Activated CD4-positive, alpha-beta T cell treated with anti-CD3 and anti-CD28 coated beads, Interleukin-2, amount 50 U/mL, for 4 hours (primary cell): ENCODE data around the gene TLK2.

Source experiments
- DNase-seq, 2 experiments: peaks; one replicate each; pipeline ENCODE4 v3.0.0-alpha.2; 2020

TLK2 gene

GRCh38 chr17:62630365-62631085 lies 151.9 kb downstream of the TLK2 start:
- no peak for DNase-seq

GRCh38 chr17:62631086-62631935 lies 152.7 kb downstream of the TLK2 start:
- no peak for DNase-seq

DNA sequence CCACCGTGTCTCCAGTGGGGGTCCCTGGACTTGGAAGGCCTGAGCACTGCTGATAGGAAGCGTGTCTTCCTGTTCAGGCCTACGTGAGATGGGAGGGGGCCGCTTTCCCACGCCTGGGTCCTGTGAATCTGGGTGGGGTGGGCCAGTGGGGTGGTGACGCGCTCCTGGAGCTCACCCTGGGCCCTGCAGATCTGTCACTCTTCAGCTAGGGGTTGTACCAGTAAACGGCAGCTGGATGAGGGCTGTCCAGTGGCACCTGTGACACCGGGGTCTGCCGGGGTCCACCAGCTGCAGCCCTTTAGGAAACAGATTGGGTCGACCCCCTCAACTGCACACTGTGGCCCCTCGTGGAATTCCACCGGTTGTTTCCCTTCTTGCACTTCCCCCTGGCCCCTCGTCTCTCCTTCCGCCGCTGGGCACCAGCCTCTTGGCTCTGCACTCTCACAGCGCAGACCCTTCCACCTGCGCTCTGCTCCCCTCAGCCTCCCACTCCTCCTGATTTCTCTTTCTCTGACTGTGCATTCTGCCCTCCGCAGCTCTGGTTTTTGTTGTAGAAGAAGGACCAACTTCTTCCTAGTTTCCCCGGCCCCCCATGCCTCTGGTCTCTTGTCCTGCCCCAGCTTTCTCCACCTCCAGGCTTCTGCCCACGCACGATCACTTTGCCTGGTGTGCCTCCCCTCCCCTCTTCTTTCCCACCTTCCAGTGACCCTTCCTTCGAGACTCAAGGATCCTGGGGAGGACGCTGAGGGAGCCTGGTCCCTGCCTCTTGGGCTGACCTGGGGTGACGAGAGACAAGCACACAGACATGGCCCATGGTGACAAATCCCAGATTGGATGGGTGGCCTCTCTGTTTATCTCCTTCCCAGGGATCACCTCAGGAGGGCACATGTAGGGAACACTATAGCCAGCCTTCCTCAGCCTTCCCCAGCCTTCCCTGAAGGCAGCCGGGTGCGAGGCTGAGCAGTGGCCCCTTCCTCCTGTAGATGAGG lies 153.6 kb downstream of the TLK2 start:
- no peak for DNase-seq

- DNase-seq: no peak
Measured at GRCh38 chr17:62637809-62638208, 159.2 kb downstream of the TLK2 start.

DNA sequence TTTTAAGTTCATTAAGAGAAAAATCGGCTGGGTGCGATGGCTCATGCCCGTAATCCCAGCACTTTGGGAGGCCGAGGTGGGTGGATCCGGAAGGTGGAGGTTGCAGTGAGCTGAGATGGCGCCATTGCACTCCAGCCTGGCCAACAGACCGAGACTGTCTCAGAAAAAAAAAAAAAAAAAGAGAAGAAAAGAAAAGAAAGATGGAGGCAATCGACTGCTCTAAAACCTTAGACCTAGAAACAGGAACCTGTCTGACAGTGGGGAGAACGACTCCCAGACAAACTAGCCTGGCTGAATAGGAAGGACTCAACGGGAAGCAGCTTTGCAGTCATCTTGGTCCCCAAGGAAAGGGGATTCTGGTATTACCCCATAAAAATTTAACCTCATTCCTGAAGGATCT lies 162.5 kb downstream of the TLK2 start:
- DNase-seq: no peak

- DNase-seq: no peak
Measured at GRCh38 chr17:62641951-62642350, 163.3 kb downstream of the TLK2 start.

DNA sequence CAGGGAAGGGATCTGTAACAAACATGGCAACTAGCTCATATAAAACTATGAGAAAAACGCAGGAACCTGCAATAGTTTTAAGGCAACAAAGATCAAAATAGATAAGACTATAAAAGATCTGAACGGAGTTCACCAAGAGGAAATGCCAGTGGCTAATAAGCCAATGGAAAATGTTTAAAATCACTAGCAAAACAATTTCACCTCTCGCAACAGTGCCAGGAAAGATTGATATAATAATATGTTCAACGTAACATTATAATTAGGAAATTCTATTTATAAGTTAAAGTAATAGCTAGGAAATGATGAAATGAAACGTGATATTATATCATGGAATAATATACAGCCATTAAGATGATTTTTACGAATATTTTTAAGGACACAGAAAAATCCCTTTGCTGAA lies 164.9 kb downstream of the TLK2 start:
- DNase-seq: no peak

DNA sequence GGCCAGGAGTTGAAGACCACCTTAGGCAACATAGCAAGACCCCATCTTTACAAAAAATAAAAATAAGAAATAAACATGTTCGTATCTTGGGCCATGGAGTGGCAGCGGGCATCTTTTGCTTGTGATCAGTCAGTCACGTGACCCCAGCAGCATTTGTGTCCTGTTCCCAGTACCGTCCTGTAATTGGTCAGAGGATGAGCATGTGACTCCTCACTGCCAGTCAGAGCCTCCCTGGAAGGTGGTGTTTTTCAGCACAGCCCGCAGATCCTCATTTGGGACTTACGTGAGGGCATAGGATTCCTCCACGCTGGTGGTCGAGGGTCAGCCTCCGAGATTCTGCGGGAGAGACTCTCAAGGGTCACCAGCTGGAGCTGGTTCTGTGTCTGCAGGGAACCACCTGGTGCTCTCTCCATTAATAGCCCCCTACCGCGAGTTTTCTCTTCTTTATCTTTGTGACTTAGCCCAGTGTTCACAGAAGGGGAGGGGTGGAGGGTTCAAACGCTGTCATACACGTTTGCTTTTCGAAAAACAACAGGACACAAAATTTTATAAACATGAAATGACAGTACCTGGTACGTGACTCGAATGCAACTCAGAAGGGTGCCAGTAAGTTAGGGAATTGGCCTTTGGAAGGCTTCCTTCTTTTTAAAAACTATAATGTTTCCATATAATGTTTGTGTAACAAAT lies 166.0 kb downstream of the TLK2 start:
- no peak for DNase-seq

- DNase-seq: no peak
Measured at GRCh38 chr17:62648251-62648955, 169.8 kb downstream of the TLK2 start.

DNA sequence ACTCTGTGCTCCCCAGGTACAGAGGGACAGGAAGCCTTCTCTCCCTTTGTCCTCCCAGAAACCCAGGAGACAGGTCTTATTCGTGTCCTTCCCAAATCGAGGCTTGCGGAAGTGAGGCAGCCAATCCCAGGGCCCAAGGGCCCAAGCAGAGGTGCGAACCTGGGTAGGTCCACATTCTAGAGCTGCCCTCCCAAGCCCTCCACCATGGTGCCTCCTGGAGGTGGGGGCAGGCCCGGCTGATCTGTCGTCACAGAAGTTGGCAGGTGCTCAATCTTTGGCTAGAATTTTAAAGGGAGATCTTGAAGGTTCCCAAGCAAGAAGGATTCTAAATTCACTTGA lies 170.3 kb downstream of the TLK2 start:
- no peak for DNase-seq

GRCh38 chr17:62649570-62649969 lies 170.9 kb downstream of the TLK2 start:
- no peak for DNase-seq

GRCh38 chr17:62650587-62650986 lies 172.0 kb downstream of the TLK2 start:
- no peak for DNase-seq

DNA sequence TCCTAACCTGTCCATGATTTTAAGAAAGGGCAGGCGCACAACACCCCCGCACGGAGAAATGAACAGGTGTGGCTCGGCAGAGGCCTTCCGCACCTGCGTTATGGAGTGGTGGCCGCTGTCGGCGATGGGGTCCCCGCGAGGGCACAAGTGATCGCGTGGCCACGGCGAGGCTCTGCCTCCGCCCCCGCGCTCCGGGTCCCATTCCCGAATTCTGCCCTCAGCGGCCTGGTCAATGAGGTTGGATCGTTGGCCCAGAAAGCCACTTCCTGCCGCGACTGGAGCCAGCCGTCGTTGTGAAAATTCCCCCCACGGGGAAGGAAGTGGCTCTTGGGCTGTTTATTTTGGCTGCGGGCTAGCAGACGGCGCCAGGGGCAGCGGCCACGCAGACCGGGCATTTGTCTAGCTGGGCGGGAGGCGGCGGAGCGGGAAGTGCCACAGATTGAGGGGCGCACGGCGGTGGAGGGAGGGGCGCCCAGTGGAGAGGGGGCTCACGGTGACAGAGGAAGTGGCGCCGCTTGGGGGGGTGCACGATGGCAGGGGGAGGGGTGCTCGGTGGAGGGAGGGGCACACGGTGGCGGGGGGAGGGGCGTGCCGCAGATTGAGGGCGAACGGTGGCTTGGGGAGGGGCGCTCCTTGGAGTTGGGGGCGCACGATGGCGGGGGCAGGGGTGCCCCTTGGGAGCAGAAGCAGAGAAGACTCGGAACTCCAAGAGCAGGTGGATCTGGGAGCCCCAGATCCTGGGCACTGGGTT lies 173.8 kb downstream of the TLK2 start:
- peak in 1 of 2 experiments; percentile 11 for DNase-seq

- DNase-seq: peak; percentile 70 to 77
Measured at GRCh38 chr17:62653002-62653825, 174.6 kb downstream of the TLK2 start.

GRCh38 chr17:62653826-62654761 lies 175.5 kb downstream of the TLK2 start:
- no peak for DNase-seq

- DNase-seq: no peak
Measured at GRCh38 chr17:62655656-62656055, 177.0 kb downstream of the TLK2 start.

GRCh38 chr17:62656446-62656845 lies 177.8 kb downstream of the TLK2 start:
- no peak for DNase-seq

- DNase-seq: no peak
Measured at GRCh38 chr17:62657145-62657665, 178.6 kb downstream of the TLK2 start.

DNA sequence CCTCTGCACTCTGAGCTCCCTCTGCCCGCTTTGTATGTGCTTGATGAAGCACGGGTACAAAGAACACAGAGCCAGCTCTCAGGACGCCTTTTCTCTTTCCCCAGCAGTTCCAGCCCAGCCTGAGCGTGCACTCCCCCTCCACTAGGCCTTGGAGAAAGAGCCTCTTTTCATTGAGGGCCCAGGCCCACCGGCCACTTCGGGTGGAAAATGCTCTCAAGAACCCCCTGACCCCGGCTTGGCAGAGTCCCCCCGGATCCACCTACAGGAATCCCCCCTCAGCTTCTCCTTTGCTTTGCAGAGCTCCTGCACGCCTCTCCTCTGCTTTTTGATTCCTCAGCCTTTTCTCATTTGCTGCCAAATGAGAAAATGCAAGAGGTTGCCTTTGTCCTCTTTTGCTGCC lies 179.1 kb downstream of the TLK2 start:
- no peak for DNase-seq
